H9 (cell line): ENCODE data around the gene MED9. TPM values are rescaled to one million over a fixed set of nuclear protein-coding genes. Genes with fewer than 3 reads are reported as not detected.
A peak's percentile ranks its signal among the peaks of the same experiment; 100 is the strongest.

Source experiments
- DNase-seq: peaks from one replicate; pipeline ENCODE4 v3.0.0-alpha.2; 2017
- H2AFZ ChIP-seq: one replicate; pipeline ENCODE4 v1.6.1; 2013; ENCODE audit warnings: mild to moderate bottlenecking, low read length, control low read depth, moderate library complexity
- H2AK5ac ChIP-seq: 2 replicates; pipeline ENCODE4 v1.6.1; 2013; ENCODE audit warnings: low read length, control low read depth, mixed read lengths; ENCODE audit not compliant: insufficient read length
- H2BK120ac ChIP-seq: one replicate; pipeline ENCODE4 v1.6.1; 2013; ENCODE audit warnings: low read depth, mild to moderate bottlenecking, low read length, control low read depth, inconsistent platforms; ENCODE audit not compliant: poor library complexity, severe bottlenecking
- H2BK12ac ChIP-seq: 2 replicates; pipeline ENCODE4 v1.6.1; 2013; ENCODE audit warnings: low read length, control low read depth, mixed read lengths, low read depth; ENCODE audit not compliant: insufficient read length
- H2BK15ac ChIP-seq: 2 replicates; pipeline ENCODE4 v1.6.1; 2013; ENCODE audit warnings: low read depth, low read length, control low read depth
- H2BK20ac ChIP-seq: one replicate; pipeline ENCODE4 v1.6.1; 2013; ENCODE audit warnings: low read depth, mild to moderate bottlenecking, low read length, control low read depth, inconsistent platforms; ENCODE audit not compliant: poor library complexity, severe bottlenecking
- H2BK5ac ChIP-seq: 2 replicates; pipeline ENCODE4 v1.6.1; 2013; ENCODE audit warnings: low read length, control low read depth, mixed read lengths; ENCODE audit not compliant: insufficient read length
- H3K14ac ChIP-seq: 2 replicates; pipeline ENCODE4 v1.6.1; 2013; ENCODE audit warnings: low read length, control low read depth; ENCODE audit not compliant: insufficient read depth
- H3K18ac ChIP-seq: 2 replicates; pipeline ENCODE4 v1.6.1; 2013; ENCODE audit warnings: low read depth, mild to moderate bottlenecking, mixed read lengths, low read length, control low read depth; ENCODE audit not compliant: insufficient read length
- H3K23ac ChIP-seq: 2 replicates; pipeline ENCODE4 v1.6.1; 2013; ENCODE audit warnings: low read length, control low read depth, mixed read lengths, low read depth; ENCODE audit not compliant: insufficient read length
- H3K23me2 ChIP-seq: 2 replicates; pipeline ENCODE4 v1.6.1; 2013; ENCODE audit warnings: low read depth, mild to moderate bottlenecking, mixed read lengths, low read length, control low read depth; ENCODE audit not compliant: insufficient read length, poor library complexity, severe bottlenecking
- H3K27ac ChIP-seq: 2 replicates; pipeline ENCODE4 v1.5.1; 2013; ENCODE audit warnings: low read length, control low read depth, mixed read lengths, low read depth; ENCODE audit not compliant: insufficient read length
- H3K27me3 ChIP-seq: 2 replicates; pipeline ENCODE4 v1.6.1; 2013; ENCODE audit warnings: low read length, control low read depth, inconsistent platforms; ENCODE audit not compliant: insufficient read depth
- H3K4ac ChIP-seq: 2 replicates; pipeline ENCODE4 v1.6.1; 2013; ENCODE audit warnings: low read depth, mild to moderate bottlenecking, control low read depth, inconsistent platforms, low read length, moderate library complexity
- H3K4me1 ChIP-seq: 2 replicates; pipeline ENCODE4 v1.6.1; 2013; ENCODE audit warnings: low read length, control low read depth, inconsistent platforms; ENCODE audit not compliant: insufficient read depth
- H3K4me2 ChIP-seq: 2 replicates; pipeline ENCODE4 v1.6.1; 2013; ENCODE audit warnings: low read length, control low read depth, mixed read lengths; ENCODE audit not compliant: insufficient read length, insufficient read depth
- H3K56ac ChIP-seq: 2 replicates; pipeline ENCODE4 v1.6.1; 2013; ENCODE audit warnings: low read depth, mild to moderate bottlenecking, mixed read lengths, low read length, control low read depth; ENCODE audit not compliant: insufficient read length
- H3K79me1 ChIP-seq: 2 replicates; pipeline ENCODE4 v1.6.1; 2013; ENCODE audit warnings: low read depth, mild to moderate bottlenecking, moderate library complexity, low read length, control low read depth, inconsistent platforms; ENCODE audit not compliant: insufficient read depth, poor library complexity, severe bottlenecking
- H3K79me2 ChIP-seq: 2 replicates; pipeline ENCODE4 v1.6.1; 2013; ENCODE audit warnings: low read length, control low read depth, inconsistent platforms; ENCODE audit not compliant: insufficient read depth
- H3K9ac ChIP-seq: 2 replicates; pipeline ENCODE4 v1.6.1; 2013; ENCODE audit warnings: low read length, control low read depth, mixed read lengths; ENCODE audit not compliant: insufficient read length; ENCODE audit errors: extremely low read depth
- H3K9me3 ChIP-seq: one replicate; pipeline ENCODE4 v1.6.1; 2013; ENCODE audit warnings: low read depth, low read length, inconsistent platforms; ENCODE audit not compliant: control insufficient read depth
- H3T11ph ChIP-seq: one replicate; pipeline ENCODE4 v1.6.1; 2013; ENCODE audit warnings: mild to moderate bottlenecking, low read length, control low read depth, inconsistent platforms
- H4K20me1 ChIP-seq: one replicate; pipeline ENCODE4 v1.6.1; 2013; ENCODE audit not compliant: control insufficient read depth, insufficient read length, insufficient read depth
- H4K5ac ChIP-seq: 2 replicates; pipeline ENCODE4 v1.6.1; 2013; ENCODE audit warnings: low read depth, mild to moderate bottlenecking, mixed read lengths, low read length, control low read depth; ENCODE audit not compliant: insufficient read length
- H4K8ac ChIP-seq: replicated peaks from 2 replicates; pipeline ENCODE4 v1.6.1; 2013; ENCODE audit warnings: low read length, control low read depth, mixed read lengths, low read depth; ENCODE audit not compliant: insufficient read length
- H4K91ac ChIP-seq: 2 replicates; pipeline ENCODE4 v1.6.1; 2013; ENCODE audit warnings: low read depth, mild to moderate bottlenecking, moderate library complexity, mixed read lengths, low read length, control low read depth; ENCODE audit not compliant: insufficient read length
- H3K27ac Mint-ChIP-seq, 3 experiments: 2 replicates in 2 of 3; 3 replicates in 1 of 3; pipeline ENCODE4 v1.8.0; 2020 to 2021; ENCODE audit warnings: mixed read lengths in 3 of 3, mild to moderate bottlenecking in 1 of 3, moderate library complexity in 1 of 3
- H3K27me3 Mint-ChIP-seq: 2 replicates; pipeline ENCODE4 v1.8.0; 2021; ENCODE audit warnings: low read depth, mild to moderate bottlenecking, moderate library complexity, mixed read lengths
- H3K36me3 Mint-ChIP-seq, 3 experiments: 2 replicates in 2 of 3; 3 replicates in 1 of 3; pipeline ENCODE4 v1.8.0; 2020 to 2021; ENCODE audit warnings: low read depth in 3 of 3, mixed read lengths in 3 of 3; ENCODE audit not compliant: insufficient read depth in 1 of 3
- H3K4me1 Mint-ChIP-seq, 2 experiments: 2 replicates each; pipeline ENCODE4 v1.8.0; 2020; ENCODE audit warnings: mixed read lengths in 2 of 2
- H3K4me3 Mint-ChIP-seq, 2 experiments: 2 replicates in 1 of 2; 3 replicates in 1 of 2; pipeline ENCODE4 v1.8.0; 2020 to 2021; ENCODE audit warnings: mild to moderate bottlenecking in 2 of 2, mixed read lengths in 2 of 2, moderate library complexity in 1 of 2
- H3K9me3 Mint-ChIP-seq, 2 experiments: 2 replicates in 1 of 2; 3 replicates in 1 of 2; pipeline ENCODE4 v1.8.0; 2020; ENCODE audit warnings: mild to moderate bottlenecking in 2 of 2, mixed read lengths in 2 of 2, moderate library complexity in 1 of 2
- WGBS: extraction: QIAGEN DNeasy Blood & Tissue Kit; methylation state at CpG from one replicate; pipeline ENCODE4 v1.1.7; 2013; ENCODE audit warnings: missing lambda C conversion rate, low lambda C conversion rate, mixed read lengths; ENCODE audit not compliant: insufficient read length; ENCODE audit errors: extremely low coverage; 5-methylcytosine and 5-hydroxymethylcytosine counted together
- total RNA-seq: library from RNA; stranded (reverse); gene quantifications from 2 replicates; pipeline ENCODE4 v1.2.1, GENCODE V29; 2021
- TF ChIP-seq, protein P1 (sequence below): fragments of 200-600 bp; sonication (generic); conservative IDR thresholded peaks from 3 replicates; pipeline ENCODE4 v1.8.0; 2021; ENCODE audit warnings: antibody characterized with exemption, mild to moderate bottlenecking

MED9 gene
- total RNA-seq, 1 experiment from 2014 or later = 20.0 TPM

GRCh38 chr17:17493986-17494466, 17.2 kb downstream of the MED9 start:
- Histone ChIP-seq H2BK12ac (no peak overlapping the region), H2AK5ac (no peak overlapping the region), H3K27me3 (peaks cover 8% of the 10 kb centered on the region; the same call in 1 of the 2 replicates), H3K23ac (no peak overlapping the region), H3K14ac (no peak overlapping the region), H3K4me2 (peak overlapping the region; percentile 67), H4K5ac (no peak overlapping the region), H2AFZ (no peak overlapping the region), H4K91ac (no peak overlapping the region), H3K23me2 (peaks cover 21% of the 10 kb centered on the region), H2BK5ac (no peak overlapping the region), H3K27ac (no peak overlapping the region), H3K56ac (no peak overlapping the region), H3K4me1 (peaks cover 3% of the 10 kb centered on the region; the same call in 1 of the 2 replicates), H3T11ph (no peak overlapping the region), H4K20me1 (no peaks in the 10 kb centered on the region), H3K79me1 (no peaks in the 10 kb centered on the region), H2BK15ac (no peak overlapping the region), H3K9ac (no peak overlapping the region), H3K4ac (no peak overlapping the region), H3K9me3 (no peaks in the 10 kb centered on the region), H4K8ac (no peak overlapping the region), H2BK20ac (no peak overlapping the region), H3K18ac (no peak overlapping the region), H2BK120ac (no peak overlapping the region), H3K79me2 (no peaks in the 10 kb centered on the region)
- Mint-ChIP-seq H3K4me3 (peak overlapping the region; percentile 42 to 69), H3K9me3 (no peaks in the 10 kb centered on the region; a peak in 1 of 5 replicates), H3K27me3 (peaks cover 42% of the 10 kb centered on the region), H3K27ac (no peak overlapping the region), H3K4me1 (peaks cover 33 to 37% of the 10 kb centered on the region in 2 experiments), H3K36me3 (peaks cover 6 to 28% (median 21%) of the 10 kb centered on the region in 3 experiments)
- TF ChIP-seq, protein P1, sequence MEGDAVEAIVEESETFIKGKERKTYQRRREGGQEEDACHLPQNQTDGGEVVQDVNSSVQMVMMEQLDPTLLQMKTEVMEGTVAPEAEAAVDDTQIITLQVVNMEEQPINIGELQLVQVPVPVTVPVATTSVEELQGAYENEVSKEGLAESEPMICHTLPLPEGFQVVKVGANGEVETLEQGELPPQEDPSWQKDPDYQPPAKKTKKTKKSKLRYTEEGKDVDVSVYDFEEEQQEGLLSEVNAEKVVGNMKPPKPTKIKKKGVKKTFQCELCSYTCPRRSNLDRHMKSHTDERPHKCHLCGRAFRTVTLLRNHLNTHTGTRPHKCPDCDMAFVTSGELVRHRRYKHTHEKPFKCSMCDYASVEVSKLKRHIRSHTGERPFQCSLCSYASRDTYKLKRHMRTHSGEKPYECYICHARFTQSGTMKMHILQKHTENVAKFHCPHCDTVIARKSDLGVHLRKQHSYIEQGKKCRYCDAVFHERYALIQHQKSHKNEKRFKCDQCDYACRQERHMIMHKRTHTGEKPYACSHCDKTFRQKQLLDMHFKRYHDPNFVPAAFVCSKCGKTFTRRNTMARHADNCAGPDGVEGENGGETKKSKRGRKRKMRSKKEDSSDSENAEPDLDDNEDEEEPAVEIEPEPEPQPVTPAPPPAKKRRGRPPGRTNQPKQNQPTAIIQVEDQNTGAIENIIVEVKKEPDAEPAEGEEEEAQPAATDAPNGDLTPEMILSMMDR = no peak
- WGBS = no CpG with 5 or more reads among the region's 5 CpGs
- no peak for DNase-seq
